GM19324 (cell line): Measurements from ENCODE around the gene C19orf44.
A peak's percentile ranks its signal among the peaks of the same experiment; 100 is the strongest.
"Not testable (repeated sequence)": the region's sequence is repeated elsewhere in the genome, so short reads cannot be mapped to it uniquely, and the experiment has no call there.

Experiments
- ATAC-seq: cut with Tn5 transposase; IDR thresholded peaks from one replicate; pipeline ENCODE4 v1.9.1; 2021; ENCODE audit warnings: mild to moderate bottlenecking, moderate library complexity; ENCODE audit not compliant: unreplicated experiment, low FRiP score

C19orf44 gene

DNA sequence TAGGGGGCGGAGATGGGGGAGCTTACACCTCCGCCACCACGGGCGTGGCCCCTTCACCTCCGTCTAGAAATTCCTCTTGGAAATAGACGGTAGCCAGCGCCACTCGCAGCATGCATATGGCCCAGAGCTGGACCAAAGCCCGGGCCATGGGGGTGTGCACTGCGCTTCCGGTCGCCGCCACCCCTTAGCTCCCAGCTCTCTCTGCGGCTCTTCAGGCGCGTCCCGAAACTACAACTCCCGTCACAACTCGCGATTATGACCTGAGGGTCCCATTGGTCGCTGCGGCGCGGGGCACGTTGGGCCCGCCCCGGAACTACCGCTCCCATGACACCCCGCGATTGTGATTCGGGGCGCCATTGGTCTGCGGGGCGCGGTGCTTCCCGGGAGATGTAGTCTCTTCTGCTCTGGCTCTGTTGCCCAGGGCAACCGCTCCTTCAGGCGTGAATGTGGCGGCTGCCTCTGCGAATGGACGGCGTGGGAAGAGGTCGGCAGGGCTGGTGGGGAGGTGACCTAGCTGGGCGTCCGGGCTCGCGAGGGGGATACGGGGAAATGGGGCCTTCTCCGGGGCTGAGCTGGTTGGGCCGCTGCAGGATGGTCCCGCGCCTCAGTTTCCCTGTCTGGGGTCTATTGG is at the start of gene C19orf44, which contains the start of gene CALR3:
C19orf44 (plus strand) TSS at position 413 of the 631 bp plus-strand sequence. CDS start 4,399 bp downstream, outside the sequence.
CALR3 (minus strand) TSS at position 186 of the 631 bp plus-strand sequence; CDS start at position 148, 38 bp downstream.
- peak; percentile 98 for ATAC-seq

GRCh38 chr19:16446724-16447368 is 49.3 kb upstream of the C19orf44 start:
- ATAC-seq = no peak

DNA sequence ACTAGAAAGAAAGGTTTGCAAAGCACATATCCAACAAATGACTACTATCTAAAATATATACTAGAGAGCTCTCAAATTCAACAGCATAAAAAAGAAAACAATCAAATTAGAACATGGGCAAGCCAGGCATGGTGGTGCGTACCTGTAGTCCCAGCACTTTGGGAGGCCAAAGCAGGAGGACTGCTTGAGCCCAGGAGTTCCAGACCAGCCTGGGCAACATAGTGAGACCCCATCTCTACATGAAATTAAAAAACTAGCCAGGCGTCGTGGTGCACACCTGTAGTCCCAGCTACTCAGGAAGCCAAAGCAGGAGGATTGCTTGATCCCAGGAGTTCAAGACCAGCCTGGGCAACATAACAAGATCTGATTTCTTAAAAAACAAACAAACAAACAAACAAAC is 47.3 kb upstream of the C19orf44 start:
- not testable (repeated sequence) for ATAC-seq

- peak; percentile 42 for ATAC-seq
These were observed 46.7 kb upstream of the C19orf44 start for GRCh38 chr19:16449330-16449961.

DNA sequence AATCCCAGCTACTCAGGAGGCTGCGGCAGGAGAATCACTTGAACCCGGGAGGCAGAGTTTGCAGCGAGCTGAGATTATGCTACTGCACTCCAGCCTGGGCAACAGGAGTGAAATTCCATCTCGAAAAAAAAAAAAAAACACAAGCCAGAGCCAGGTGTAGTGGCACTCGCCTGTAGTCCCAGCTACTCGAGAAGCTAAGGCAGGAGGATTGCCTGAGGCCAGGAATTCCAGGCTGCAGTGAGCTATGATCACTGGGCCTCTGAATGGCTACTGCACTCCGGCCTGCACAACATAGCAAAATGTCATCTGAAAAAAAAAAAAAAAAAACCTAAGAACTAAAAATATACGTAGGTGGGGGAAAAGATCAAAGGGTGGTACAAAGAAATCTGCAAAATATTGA is 43.9 kb upstream of the C19orf44 start:
- ATAC-seq = no peak

DNA sequence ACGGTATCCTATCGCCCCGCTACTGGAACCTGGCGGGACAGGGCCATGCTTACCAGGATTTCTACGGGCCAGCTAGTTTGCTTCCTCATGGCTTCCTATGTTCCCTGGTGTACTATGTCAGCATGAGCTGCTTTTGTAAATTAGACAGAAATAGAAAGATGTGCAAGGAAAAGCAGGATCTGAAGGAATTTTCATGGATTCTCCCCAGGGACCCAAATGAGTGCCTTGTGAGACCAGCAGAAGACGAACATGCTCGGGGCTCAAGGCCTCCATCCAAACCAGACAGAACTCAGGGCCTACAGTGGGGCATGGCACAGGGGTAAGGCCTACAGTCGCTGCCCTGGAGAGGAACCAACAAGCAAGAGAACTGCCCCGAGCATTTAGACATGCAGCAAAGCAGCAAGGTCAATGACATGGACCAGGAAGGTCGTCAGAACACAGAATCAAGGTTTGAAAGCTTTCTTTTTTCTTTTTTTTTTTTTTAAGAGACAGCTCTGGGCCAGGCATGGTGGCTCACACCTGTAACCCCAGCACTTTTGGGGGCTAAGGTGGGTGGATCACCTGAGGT is 41.8 kb upstream of the C19orf44 start:
- ATAC-seq = no peak

DNA sequence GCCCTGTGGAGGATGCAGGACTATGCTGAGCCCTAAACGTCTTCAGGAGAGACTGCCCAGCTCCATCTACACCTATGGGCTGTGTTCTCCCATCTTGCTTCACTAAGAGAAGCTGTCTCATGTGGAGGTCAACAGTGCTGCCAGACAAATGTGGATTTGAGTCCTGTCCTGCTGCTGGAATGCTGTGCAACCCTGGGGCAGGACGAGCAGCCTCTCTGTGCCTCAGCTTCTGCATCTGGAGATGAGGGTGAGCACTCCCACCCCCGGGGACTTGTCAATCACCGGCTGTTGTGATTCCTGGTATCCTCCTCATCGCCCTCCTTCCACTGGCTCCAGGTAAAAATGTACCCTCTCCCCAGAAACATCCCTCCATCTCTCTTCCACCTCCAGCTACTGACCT is 40.7 kb upstream of the C19orf44 start:
- ATAC-seq = no peak

DNA sequence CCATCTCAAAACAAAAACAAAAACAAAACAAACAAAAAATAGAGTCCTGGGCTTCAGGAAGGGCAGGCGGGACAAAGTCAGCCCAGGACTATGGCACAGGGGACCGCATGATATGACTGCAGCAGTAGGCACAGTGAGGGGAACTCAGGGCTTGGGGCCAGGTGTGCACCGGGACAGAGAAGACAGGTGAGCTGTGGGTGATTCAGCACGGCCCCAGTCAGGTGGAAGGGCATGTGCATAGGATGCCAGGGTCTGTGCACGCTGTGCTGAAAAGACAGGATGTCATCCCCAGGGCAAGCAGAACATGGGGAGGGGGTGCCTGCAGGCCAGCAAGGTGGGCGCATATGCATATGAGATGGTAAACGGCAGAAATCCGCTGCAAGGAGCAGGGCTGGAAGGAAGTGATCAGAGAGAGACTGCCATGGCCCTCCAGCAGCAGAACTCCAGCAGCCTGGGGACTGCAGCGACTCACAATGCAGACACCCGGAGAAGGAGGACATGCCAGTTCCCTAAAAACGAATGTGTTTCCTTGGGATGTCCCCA is 39.5 kb upstream of the C19orf44 start:
- ATAC-seq = no peak

DNA sequence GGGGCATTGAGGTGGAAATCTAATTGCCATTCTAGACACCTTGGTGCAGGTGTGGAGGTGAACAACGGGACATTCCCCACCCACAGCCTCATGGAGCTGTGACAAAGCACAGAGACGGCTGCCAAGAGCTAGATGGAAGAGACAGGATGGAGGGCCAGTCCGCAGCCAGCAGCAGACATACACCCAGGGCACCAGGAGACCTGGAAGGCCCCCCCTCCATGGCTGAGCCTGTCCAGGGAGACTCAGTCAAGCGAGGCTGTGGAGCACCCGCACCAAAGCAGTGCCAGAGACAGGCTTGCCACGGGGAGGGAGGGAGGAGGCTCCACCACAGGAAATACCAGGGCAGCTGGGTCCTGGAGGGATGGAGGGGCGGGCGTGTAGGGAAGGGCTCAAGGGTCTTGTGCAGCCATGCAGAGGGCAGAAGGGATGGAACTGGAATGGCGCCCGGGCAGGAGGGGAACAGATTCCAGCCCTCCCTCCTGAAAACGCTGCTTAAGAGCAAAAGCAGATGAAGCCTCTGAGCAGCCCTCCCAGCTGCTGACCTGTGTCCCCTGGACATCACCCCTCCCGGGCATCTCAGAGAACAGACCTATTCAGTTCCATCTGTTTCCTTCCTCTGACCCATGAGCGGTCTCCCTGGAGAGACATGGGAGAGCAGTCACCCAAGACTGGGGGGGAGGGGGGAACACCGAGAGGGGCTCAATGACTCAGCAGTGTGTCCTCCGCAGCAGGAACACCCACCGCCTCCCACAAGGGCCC is 38.8 kb upstream of the C19orf44 start:
- ATAC-seq = no peak

GRCh38 chr19:16457954-16458331 is 38.3 kb upstream of the C19orf44 start:
- no peak for ATAC-seq

- no peak for ATAC-seq
These were observed 37.5 kb upstream of the C19orf44 start for GRCh38 chr19:16458391-16459341.

GRCh38 chr19:16459680-16460079 is 36.5 kb upstream of the C19orf44 start:
- no peak for ATAC-seq

- ATAC-seq = no peak
These were observed 35.7 kb upstream of the C19orf44 start for GRCh38 chr19:16460454-16460853.

DNA sequence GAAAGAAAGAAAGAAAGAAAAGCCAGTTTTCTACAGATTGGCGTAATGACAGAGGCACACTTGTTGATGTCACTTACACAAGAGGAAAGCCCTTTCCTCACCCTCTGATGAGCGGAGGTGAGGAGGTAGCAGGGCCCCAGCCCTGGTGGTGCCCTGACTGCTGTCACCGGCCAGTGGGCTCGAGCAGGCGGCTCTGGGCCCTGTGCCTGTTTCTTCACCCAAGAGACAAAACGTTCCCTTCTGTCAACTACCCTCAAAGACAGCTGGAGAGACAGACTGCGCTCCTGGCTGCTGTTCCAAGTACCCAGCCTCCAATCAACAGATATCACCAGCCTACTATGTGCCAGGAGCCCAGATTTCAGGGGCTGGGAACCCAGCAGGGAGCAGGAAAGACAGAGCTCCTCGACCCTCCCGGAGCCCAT is 34.6 kb upstream of the C19orf44 start:
- ATAC-seq = no peak

DNA sequence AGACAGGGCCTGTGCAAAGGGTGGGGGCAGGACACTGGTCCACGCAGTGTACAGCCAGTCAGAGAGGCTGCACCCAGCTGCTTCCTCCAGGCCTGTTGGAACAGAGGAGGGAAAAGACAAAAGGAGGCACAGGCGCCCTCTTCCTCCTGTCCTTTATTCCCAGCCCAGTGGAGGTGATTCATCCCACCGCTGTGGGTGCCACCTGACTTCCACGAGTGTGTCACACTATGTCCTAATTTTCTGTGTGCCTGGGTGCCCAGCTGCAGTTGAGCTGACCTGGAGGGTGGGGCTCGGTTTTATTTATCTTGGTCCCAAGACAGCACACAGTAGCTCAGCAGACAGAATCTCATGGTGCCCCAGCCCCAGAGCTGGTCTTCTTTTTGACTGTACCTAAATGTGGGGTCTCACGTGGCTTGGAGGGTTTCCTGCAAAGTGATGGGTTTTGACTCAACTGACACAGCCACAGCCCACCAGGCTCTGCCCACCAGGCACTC is 33.4 kb upstream of the C19orf44 start:
- no peak for ATAC-seq

- no peak for ATAC-seq
These were observed 32.7 kb upstream of the C19orf44 start for GRCh38 chr19:16463341-16463990.

DNA sequence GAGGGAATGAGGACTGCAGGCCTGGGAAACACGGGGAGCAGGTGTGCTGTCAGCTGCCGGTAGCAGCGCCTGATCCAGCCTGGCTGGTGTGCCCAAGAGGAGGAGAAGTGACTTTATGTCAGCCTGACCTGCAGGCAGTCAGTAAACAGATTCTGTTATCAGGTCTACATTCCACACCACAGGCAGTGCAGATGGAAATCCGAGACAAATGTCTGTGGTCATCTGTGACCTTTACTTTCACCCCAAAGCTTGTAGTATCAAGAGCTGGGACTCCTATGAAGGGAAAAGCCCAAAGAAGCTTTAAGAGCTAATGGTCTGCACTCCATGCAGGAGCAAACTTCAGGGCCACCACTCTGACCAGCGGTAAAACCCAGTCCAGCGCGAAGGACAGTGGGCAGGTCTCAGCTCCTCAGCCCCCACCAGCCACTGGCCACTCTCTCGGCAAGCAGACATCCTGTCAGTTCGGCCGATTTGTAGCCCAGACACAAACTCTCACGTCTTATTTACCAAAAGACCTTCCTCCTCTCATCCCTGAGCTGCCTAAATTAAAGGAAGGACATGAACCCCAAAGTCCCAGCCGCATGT is 32.1 kb upstream of the C19orf44 start:
- ATAC-seq = no peak

- ATAC-seq = no peak
These were observed 31.0 kb upstream of the C19orf44 start for GRCh38 chr19:16465239-16465638.
